HepG2 (cell line): ENCODE data around the gene ODC1. TPM values are rescaled to one million over a fixed set of nuclear protein-coding genes. Genes with fewer than 3 reads are reported as not detected.
A peak's percentile ranks its signal among the peaks of the same experiment; 100 is the strongest.

Source experiments
- ARID5B ChIP-seq: IDR thresholded peaks from 2 replicates; pipeline ENCODE4 v1.4.0; 2020; ENCODE audit warnings: mild to moderate bottlenecking, missing genetic modification reagents
- ARNTL ChIP-seq: sonication (generic); formaldehyde crosslinking; IDR thresholded peaks from 2 replicates; pipeline ENCODE4 v1.4.0; 2020; ENCODE audit warnings: mild to moderate bottlenecking, missing genetic modification reagents
- BCL3 ChIP-seq: sonication (generic); formaldehyde crosslinking; IDR thresholded peaks from 2 replicates; pipeline ENCODE4 v1.5.1; 2020; ENCODE audit warnings: mild to moderate bottlenecking, missing genetic modification reagents, moderate library complexity
- CBX5 ChIP-seq: sonication (generic); formaldehyde crosslinking; IDR thresholded peaks from 2 replicates; pipeline ENCODE4 v1.4.0; 2020; ENCODE audit warnings: missing genetic modification reagents, borderline replicate concordance
- CEBPB ChIP-seq: IDR thresholded peaks from 2 replicates; pipeline ENCODE4 v1.6.1; 2011; ENCODE audit warnings: low read depth, low read length, improper control_type of control experiment, borderline replicate concordance
- CENPT ChIP-seq: sonication (generic); formaldehyde crosslinking; IDR thresholded peaks from 2 replicates; pipeline ENCODE4 v1.8.0; 2022; ENCODE audit warnings: low read depth, mild to moderate bottlenecking, moderate library complexity, missing genetic modification reagents
- EZH2 ChIP-seq: conservative IDR thresholded peaks from 2 replicates; pipeline ENCODE4 v1.6.1; 2012; ENCODE audit warnings: mild to moderate bottlenecking, low read depth, low read length, moderate library complexity
- FOXM1 ChIP-seq: sonication (generic); formaldehyde crosslinking; IDR thresholded peaks from 2 replicates; pipeline ENCODE4 v1.5.0; 2020; ENCODE audit warnings: missing genetic modification reagents
- FOXP4 ChIP-seq: sonication (generic); formaldehyde crosslinking; IDR thresholded peaks from 2 replicates; pipeline ENCODE4 v1.4.0; 2020; ENCODE audit warnings: missing genetic modification reagents
- GABPB1 ChIP-seq: IDR thresholded peaks from 2 replicates; pipeline ENCODE4 v1.6.1; 2016; ENCODE audit warnings: mild to moderate bottlenecking, missing genetic modification reagents, moderate library complexity, missing compliant biosample characterization
- MAX ChIP-seq: IDR thresholded peaks from 2 replicates; pipeline ENCODE4 v1.6.1; 2012; ENCODE audit warnings: inconsistent platforms
- MEIS1 ChIP-seq: sonication (generic); formaldehyde crosslinking; IDR thresholded peaks from 2 replicates; pipeline ENCODE4 v1.9.0; 2021; ENCODE audit warnings: mild to moderate bottlenecking, missing genetic modification reagents, moderate library complexity, borderline replicate concordance
- MXI1 ChIP-seq: IDR thresholded peaks from 3 replicates; pipeline ENCODE4 v1.6.1; 2012; ENCODE audit warnings: low read depth, low read length, inconsistent platforms, borderline replicate concordance
- NR2F6 ChIP-seq, 2 experiments: IDR thresholded peaks; 2 replicates each; pipeline ENCODE4 v1.6.1; 2016; ENCODE audit warnings: antibody characterized with exemption in 1 of 2, mild to moderate bottlenecking in 1 of 2
- PAX8 ChIP-seq: sonication (generic); formaldehyde crosslinking; IDR thresholded peaks from 2 replicates; pipeline ENCODE4 v1.8.0; 2022; ENCODE audit warnings: mild to moderate bottlenecking, missing genetic modification reagents, borderline replicate concordance
- PHF5A ChIP-seq: IDR thresholded peaks from one replicate; pipeline ENCODE4 v1.6.1; 2018; ENCODE audit warnings: low read depth, missing genetic modification reagents; ENCODE audit not compliant: unreplicated experiment
- PPARG ChIP-seq: conservative IDR thresholded peaks from 2 replicates; pipeline ENCODE4 v1.6.1; 2016; ENCODE audit warnings: missing biosample characterization, missing genetic modification reagents
- TBX2 ChIP-seq: sonication (generic); formaldehyde crosslinking; IDR thresholded peaks from 2 replicates; pipeline ENCODE4 v1.5.0; 2020; ENCODE audit warnings: missing genetic modification reagents, mild to moderate bottlenecking, borderline replicate concordance
- ZFP36 ChIP-seq: fragments of 150-350 bp; IDR thresholded peaks from 2 replicates; pipeline ENCODE4 v1.6.1; 2018; ENCODE audit warnings: borderline replicate concordance, low read length, low read depth; ENCODE audit not compliant: partially characterized antibody
- ZNF264 ChIP-seq: sonication (generic); formaldehyde crosslinking; IDR thresholded peaks from 2 replicates; pipeline ENCODE4 v1.4.0; 2020; ENCODE audit warnings: missing genetic modification reagents
- ZNF331 ChIP-seq: sonication (generic); formaldehyde crosslinking; IDR thresholded peaks from 2 replicates; pipeline ENCODE4 v1.4.0; 2020; ENCODE audit warnings: missing genetic modification reagents
- ZNF33A ChIP-seq: sonication (generic); formaldehyde crosslinking; IDR thresholded peaks from 2 replicates; pipeline ENCODE4 v1.5.1; 2020; ENCODE audit warnings: missing genetic modification reagents, mild to moderate bottlenecking, moderate library complexity, borderline replicate concordance
- ZNF557 ChIP-seq: sonication (generic); formaldehyde crosslinking; IDR thresholded peaks from 2 replicates; pipeline ENCODE4 v1.4.0; 2020; ENCODE audit warnings: missing genetic modification reagents
- ZNF616 ChIP-seq: sonication (generic); formaldehyde crosslinking; IDR thresholded peaks from 2 replicates; pipeline ENCODE4 v1.5.0; 2020; ENCODE audit warnings: low read depth, mild to moderate bottlenecking, missing genetic modification reagents
- polyA plus RNA-seq, 8 experiments: library from polyadenylated mRNA; depleted of rRNA in 3 of 8; stranded (reverse) in 7 of 8; unstranded in 1 of 8; fragments of >200 nt; fragmentation: Illumina TruSeq in 4 of 8; extraction: Trizol in 4 of 8; gene quantifications; 2 replicates each; pipeline versions ENCODE4 v1.2.1 to v1.2.3, GENCODE V29; 2011 to 2016; ENCODE audit warnings: low read depth in 4 of 8, missing spikeins in 1 of 8, mixed read lengths in 1 of 8; ENCODE audit not compliant: insufficient read depth in 1 of 8
- total RNA-seq, 5 experiments: library from RNA; depleted of rRNA; stranded (reverse); fragments of >200 nt; fragmentation: Illumina TruSeq; extraction: Trizol; gene quantifications; 2 replicates each; pipeline ENCODE4 v1.2.3, GENCODE V29; 2016; ENCODE audit warnings: low read depth in 1 of 5

Gene ODC1
- total and polyA plus RNA-seq, 2 of the 13 experiments (the other 11 are each of a cell fraction or from before 2014, with no cell fraction given) = 142 to 371 TPM

GRCh38 chr2:10392548-10392947 is 55.6 kb downstream of the ODC1 start (continued):
- TF ChIP-seq ARID5B (CRISPR knock-in tag) (peak; percentile 92), MEIS1 (CRISPR knock-in tag) (0 out of 2 replicates have a peak, but pooled peaks have one; percentile 9), PPARG (CRISPR knock-in tag) (0 out of 2 replicates have a peak, but pooled peaks have one; percentile 47), ARNTL (CRISPR knock-in tag) (no peak), TBX2 (peak; percentile 74; the same call in 1 of the 2 replicates), NR2F6 (IDR thresholded peaks at IDR 0.05) (peak; percentile 98), NR2F6 (CRISPR knock-in tag; IDR thresholded peaks at IDR 0.05) (peak; percentile 99), FOXM1 (CRISPR knock-in tag) (no peak), ZNF557 (CRISPR knock-in tag) (no peak), MAX (peak; percentile 50), PAX8 (CRISPR knock-in tag) (no peak), BCL3 (0 out of 2 replicates have a peak, but pooled peaks have one; percentile 31), CEBPB (peak; percentile 63; the same call in 1 of the 2 replicates), EZH2 (no peak), GABPB1 (CRISPR knock-in tag) (0 out of 2 replicates have a peak, but pooled peaks have one; percentile 14), ZFP36 (no peak), PHF5A (CRISPR knock-in tag) (peak; percentile 52), CENPT (CRISPR knock-in tag) (no peak), ZNF264 (CRISPR knock-in tag) (no peak), ZNF331 (CRISPR knock-in tag) (peak; percentile 73; the same call in 1 of the 2 replicates), MXI1 (peak; percentile 28; the same call in 1 of the 3 replicates), ZNF616 (CRISPR knock-in tag) (no peak), ZNF33A (CRISPR knock-in tag) (no peak), CBX5 (CRISPR knock-in tag) (0 out of 2 replicates have a peak, but pooled peaks have one; percentile 32), FOXP4 (CRISPR knock-in tag) (peak; percentile 51; the same call in 1 of the 2 replicates)
